ENCODE results near the gene CERS4. TPM values are rescaled to one million over a fixed set of nuclear protein-coding genes. Genes with fewer than 3 reads are reported as not detected.

Gene CERS4
- total and polyA plus RNA-seq, 2 of the 8 experiments (the other 6 are each of a cell fraction or from before 2014, with no cell fraction given), result 88.2 to 179 TPM

DNA sequence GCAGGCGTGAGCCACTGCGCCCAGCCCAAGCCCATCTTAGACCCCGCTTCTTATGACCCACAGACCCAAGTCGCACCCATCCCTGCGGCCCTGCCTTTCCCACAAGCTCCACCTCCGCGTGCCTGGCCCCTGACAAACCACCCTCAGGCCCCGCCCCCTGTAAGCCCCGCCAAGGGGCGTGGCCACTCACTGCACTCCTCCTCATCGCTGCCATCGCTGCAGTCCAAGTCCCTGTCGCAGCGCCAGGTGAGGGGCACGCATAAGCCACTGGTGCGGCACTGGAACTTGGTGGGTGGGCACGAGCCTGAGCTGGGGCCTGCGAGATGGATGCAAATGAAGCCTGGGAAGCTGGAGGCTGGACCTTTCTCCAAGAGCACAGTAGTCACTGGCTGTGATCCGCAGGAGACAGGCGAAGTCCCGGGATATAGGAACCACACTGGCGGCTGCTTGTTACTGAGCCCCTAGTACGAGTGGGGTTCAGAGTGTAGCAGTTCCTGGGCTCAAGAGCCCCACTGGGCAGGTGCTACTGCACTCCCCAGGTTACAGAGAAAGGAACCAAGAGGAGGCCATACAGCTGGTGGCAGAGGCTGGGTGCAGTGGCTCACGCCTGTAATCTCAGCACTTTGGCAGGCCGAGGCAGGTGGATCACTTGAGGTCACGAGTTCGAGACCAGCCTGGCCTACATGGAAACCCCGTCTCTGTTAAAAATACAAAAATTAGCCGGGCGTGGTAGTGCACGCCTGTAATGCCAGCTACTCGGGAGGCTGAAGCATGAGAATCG is 95.9 kb downstream of the CERS4 start:
- Histone ChIP-seq H3K4me3 (ENCODE audit: extremely low read depth in 1 of 4, insufficient read depth in 2 of 4, low read depth in 3 of 4, low read length in 4 of 4) (no peak overlapping the region), H2BK120ac (replicated peaks; ENCODE audit: low read depth, low read length) (no peak overlapping the region), H2BK5ac (ENCODE audit: low read depth, low read length) (no peak overlapping the region), H2BK12ac (ENCODE audit: low read depth, low read length) (0 out of 2 replicates have a peak overlapping the region, but pooled peaks have one; percentile 39), H3K79me1 (ENCODE audit: low read depth, low read length) (peaks cover 7% of the 10 kb centered on the region), H2BK20ac (ENCODE audit: low read length) (no peak overlapping the region), H4K8ac (ENCODE audit: extremely low read depth, insufficient read depth, low read length) (no peak overlapping the region; the same call in 1 of the 2 replicates), H3K18ac (ENCODE audit: extremely low read depth, low read length) (no peak overlapping the region; the same call in 1 of the 2 replicates), H3K27me3 (replicated peaks in 1 of 4; ENCODE audit: control insufficient read depth in 3 of 4, extremely low read depth in 1 of 4, insufficient read depth in 3 of 4, low read length in 3 of 4) (no peaks in the 10 kb centered on the region), H3K56ac (replicated peaks; ENCODE audit: insufficient read length, low read depth, low read length) (no peak overlapping the region), H4K5ac (ENCODE audit: insufficient read length, low read depth, low read length) (no peak overlapping the region), H3K9ac (replicated peaks in 1 of 4; ENCODE audit: extremely low read depth in 1 of 4, low read depth in 3 of 4, low read length in 3 of 4) (no peak overlapping the region), H2AK5ac (ENCODE audit: low read depth, low read length) (no peak overlapping the region; the same call in 1 of the 2 replicates), H3K4ac (replicated peaks; ENCODE audit: insufficient read length, low read depth, low read length) (no peak overlapping the region), H3K23ac (ENCODE audit: insufficient read length) (no peak overlapping the region), H2AFZ (ENCODE audit: low read length) (no peak overlapping the region), H3K36me3 (ENCODE audit: control insufficient read depth in 2 of 4, insufficient read depth in 4 of 4, low read length in 3 of 4) (peaks cover 4 to 12% (median 6%) of the 10 kb centered on the region in 4 experiments; a peak in 5 of 8 replicates), H3K9me3 (ENCODE audit: insufficient read depth in 2 of 2, low read depth in 1 of 2, low read length in 1 of 2) (no peaks in the 10 kb centered on the region), H3K4me2 (ENCODE audit: insufficient read depth in 1 of 2, low read depth in 2 of 2, low read length in 2 of 2) (no peak overlapping the region; a peak in 1 of 4 replicates), H3K79me2 (ENCODE audit: control insufficient read depth in 1 of 2, insufficient read depth in 2 of 2, low read length in 2 of 2) (peaks cover 0 to 7% of the 10 kb centered on the region in 2 experiments; a peak in 2 of 4 replicates), H3K14ac (ENCODE audit: insufficient read length) (no peak overlapping the region), H2BK15ac (ENCODE audit: low read length) (peak overlapping the region; percentile 5; the same call in 1 of the 2 replicates), H3K23me2 (ENCODE audit: low read depth, low read length) (peaks cover 8% of the 10 kb centered on the region), H3K4me1 (replicated peaks in 1 of 4; ENCODE audit: control insufficient read depth in 3 of 4, insufficient read depth in 4 of 4, low read length in 3 of 4) (peaks cover 0 to 15% (median 7%) of the 10 kb centered on the region in 4 experiments; a peak in 6 of 7 replicates), H3K27ac (ENCODE audit: low read depth, low read length) (no peak overlapping the region), H4K20me1 (replicated peaks in 1 of 2; ENCODE audit: control insufficient read depth in 1 of 2, insufficient read depth in 2 of 2, low read length in 2 of 2) (peaks cover 0 to 4% of the 10 kb centered on the region in 2 experiments), H4K91ac (replicated peaks; ENCODE audit: insufficient read length, low read length) (no peak overlapping the region)
- CTCF ChIA-PET (ENCODE audit: partially characterized antibody), result interaction anchor here (1.3 to 2.5 kb wide), 5 partner anchors 14 to 48 kb away, joined by 4 to 8 read pairs (median 4); no protein-coding TSS in a partner anchor
- FAIRE-seq (peak; percentile 55), DNase-seq (ENCODE audit: low read depth in 1 of 2, low spot score in 2 of 2) (peak in 1 of 2 experiments; percentile 92)
- 77% methylated on average over 31 of the region's 33 CpGs; no CpG with 5 or more reads in 1 of the 2 experiments for WGBS, 2 experiments (ENCODE audit: extremely low coverage in 1 of 2, insufficient coverage in 1 of 2, insufficient read length in 1 of 2, insufficient replicate concordance in 2 of 2, low coverage in 1 of 2, low lambda C conversion rate in 2 of 2, missing lambda C conversion rate in 1 of 2)
- POLR2A ChIA-PET (ENCODE audit: partially characterized antibody), result interaction anchor here (1.0 to 25.3 kb wide), 5 partner anchors 24 to 362 kb away, joined by 3 to 583 read pairs (median 4); partner anchors contain the start of genes NDUFA7, RPS28 and TIMM44
- TF ChIP-seq SP1 (IDR thresholded peaks at IDR 0.05; ENCODE audit: low read depth, low read length) (no peak), EZH2 (IDR thresholded peaks at IDR 0.05; ENCODE audit: low read depth, low read length, severe bottlenecking) (no peak), YY1 (IDR thresholded peaks at IDR 0.05; ENCODE audit: low read depth, low read length) (no peak), SIRT6 (IDR thresholded peaks at IDR 0.05; ENCODE audit: low read length) (no peak), TAF7 (optimal IDR thresholded peaks at IDR 0.05; ENCODE audit: borderline replicate concordance, low read depth, low read length) (no peak), RXRA (IDR thresholded peaks at IDR 0.05; ENCODE audit: insufficient read depth, low read depth, low read length) (no peak), MAFK (IDR thresholded peaks at IDR 0.05; ENCODE audit: low read depth, low read length) (no peak), CREB1 (IDR thresholded peaks at IDR 0.05) (no peak), KDM5A (IDR thresholded peaks at IDR 0.05; ENCODE audit: low read length) (no peak), SP4 (IDR thresholded peaks at IDR 0.05; ENCODE audit: low read length) (no peak)
- TF ChIP-seq, protein P1, sequence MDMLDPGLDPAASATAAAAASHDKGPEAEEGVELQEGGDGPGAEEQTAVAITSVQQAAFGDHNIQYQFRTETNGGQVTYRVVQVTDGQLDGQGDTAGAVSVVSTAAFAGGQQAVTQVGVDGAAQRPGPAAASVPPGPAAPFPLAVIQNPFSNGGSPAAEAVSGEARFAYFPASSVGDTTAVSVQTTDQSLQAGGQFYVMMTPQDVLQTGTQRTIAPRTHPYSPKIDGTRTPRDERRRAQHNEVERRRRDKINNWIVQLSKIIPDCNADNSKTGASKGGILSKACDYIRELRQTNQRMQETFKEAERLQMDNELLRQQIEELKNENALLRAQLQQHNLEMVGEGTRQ (IDR thresholded peaks at IDR 0.05; ENCODE audit: low read length), result no peak
